ENCODE measurements around the gene FHAD1. TPM values are rescaled to one million over a fixed set of nuclear protein-coding genes. Genes with fewer than 3 reads are reported as not detected.

FHAD1 gene
- total and polyA plus RNA-seq, 11 donors, result 0.06 to 1.1 (median 0.12) TPM; not detected in 4

GRCh38 chr1:15321601-15322000 lies 74.6 kb downstream of the FHAD1 start:
- ATAC-seq (no peak), DNase-seq (no peak)
- Histone ChIP-seq H3K4me1 (peaks cover 0 to 11% (median 2%) of the 10 kb centered on the region in 12 donors), H3K27ac (no peak overlapping the region), H3K36me3 (no peaks in the 10 kb centered on the region), H3K4me3 (no peak overlapping the region), H3K9me3 (peaks cover 0 to 14% (median 4%) of the 10 kb centered on the region in 12 donors), H3K27me3 (no peaks in the 10 kb centered on the region)
- WGBS, 4 donors, result 81 to 86% (median 85%) methylated on average over 2 of the region's 2 CpGs
- no peak for TF ChIP-seq POLR2A (IDR thresholded peaks at IDR 0.05)
- TF ChIP-seq, protein P1, sequence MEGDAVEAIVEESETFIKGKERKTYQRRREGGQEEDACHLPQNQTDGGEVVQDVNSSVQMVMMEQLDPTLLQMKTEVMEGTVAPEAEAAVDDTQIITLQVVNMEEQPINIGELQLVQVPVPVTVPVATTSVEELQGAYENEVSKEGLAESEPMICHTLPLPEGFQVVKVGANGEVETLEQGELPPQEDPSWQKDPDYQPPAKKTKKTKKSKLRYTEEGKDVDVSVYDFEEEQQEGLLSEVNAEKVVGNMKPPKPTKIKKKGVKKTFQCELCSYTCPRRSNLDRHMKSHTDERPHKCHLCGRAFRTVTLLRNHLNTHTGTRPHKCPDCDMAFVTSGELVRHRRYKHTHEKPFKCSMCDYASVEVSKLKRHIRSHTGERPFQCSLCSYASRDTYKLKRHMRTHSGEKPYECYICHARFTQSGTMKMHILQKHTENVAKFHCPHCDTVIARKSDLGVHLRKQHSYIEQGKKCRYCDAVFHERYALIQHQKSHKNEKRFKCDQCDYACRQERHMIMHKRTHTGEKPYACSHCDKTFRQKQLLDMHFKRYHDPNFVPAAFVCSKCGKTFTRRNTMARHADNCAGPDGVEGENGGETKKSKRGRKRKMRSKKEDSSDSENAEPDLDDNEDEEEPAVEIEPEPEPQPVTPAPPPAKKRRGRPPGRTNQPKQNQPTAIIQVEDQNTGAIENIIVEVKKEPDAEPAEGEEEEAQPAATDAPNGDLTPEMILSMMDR (IDR thresholded peaks at IDR 0.05), result no peak
- intact Hi-C loops (cut with DNase I), result loop anchor here in 8 of 10 donors (5.0 to 10.0 kb wide), 3 partner anchors 181 to 203 kb away; partner anchors contain the start of genes CASP9 (in 1 of the 8) and DNAJC16 (in 1 of the 8)

DNA sequence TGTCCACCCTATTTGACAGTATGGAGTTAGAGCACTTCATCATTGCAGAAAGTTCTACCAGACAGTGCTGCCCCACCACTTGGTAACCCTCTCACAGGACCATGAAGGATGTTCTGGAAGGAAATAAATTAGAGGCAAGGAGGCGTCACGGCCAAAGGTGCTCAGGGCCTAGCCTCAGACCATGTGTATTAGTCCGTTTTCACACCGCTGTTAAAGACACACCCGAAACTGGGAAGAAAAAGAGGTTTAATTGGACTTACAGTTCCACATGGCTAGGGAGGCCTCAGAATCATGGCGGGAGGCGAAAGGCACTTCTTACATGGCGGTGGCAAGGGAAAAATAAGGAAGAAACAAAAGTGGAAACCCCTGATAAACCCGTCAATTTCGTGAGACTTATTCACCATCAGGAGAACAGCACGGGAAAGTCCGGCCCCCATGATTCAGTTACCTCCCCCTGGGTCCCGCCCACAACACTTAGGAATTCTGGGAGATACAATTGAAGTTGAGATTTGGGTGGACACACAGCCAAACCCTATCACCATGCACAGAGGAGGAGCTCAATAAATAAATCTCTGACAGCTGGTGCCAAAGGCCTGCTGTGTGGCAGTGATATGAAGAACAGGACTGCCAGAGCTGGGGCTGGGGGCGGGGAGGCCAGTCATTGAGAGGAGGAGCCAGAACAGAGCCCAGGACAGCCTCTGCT lies 75.8 kb downstream of the FHAD1 start:
- ATAC-seq (peak; percentile 77 to 83 (median 80)), DNase-seq (peak in 4 of 5 donors; percentile 45 to 67 (median 60))

DNA sequence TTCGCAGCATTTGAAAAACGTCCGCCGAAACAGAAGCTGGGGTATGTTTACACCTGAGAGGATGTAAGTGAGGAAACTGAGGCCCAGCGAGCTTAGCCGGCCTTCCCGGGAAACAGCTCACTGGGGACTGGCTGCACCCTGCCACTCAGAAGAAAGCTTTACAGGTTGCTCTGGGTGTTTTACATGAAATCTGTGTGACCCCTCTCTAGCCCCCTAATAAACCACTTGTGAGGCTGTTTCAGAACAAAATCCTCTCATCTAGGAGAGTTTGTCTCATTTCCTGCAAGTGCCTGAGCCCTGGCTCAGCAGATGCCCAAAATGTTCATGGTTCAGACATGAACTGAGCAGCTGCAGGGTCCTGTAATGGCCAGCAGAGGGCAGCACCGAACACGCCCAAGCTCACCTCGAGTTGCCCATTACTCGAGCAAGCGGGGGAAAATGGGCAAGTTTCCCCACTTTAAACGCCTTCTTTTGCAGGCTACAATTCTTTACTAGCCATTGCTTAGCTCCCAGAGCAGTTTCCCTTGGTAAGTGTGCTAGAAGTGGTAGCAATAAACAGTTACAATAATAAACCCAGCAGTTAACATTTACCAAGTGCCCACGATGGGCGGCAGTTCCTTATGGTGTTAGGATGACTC lies 76.4 kb downstream of the FHAD1 start:
- intact Hi-C loops (cut with DNase I), result loop anchor here in 9 of 10 donors (1.0 to 10.0 kb wide), 5 partner anchors 107 to 201 kb away; partner anchors contain the start of genes CASP9 (in 1 of the 9) and DNAJC16 (in 1 of the 9)
- no peaks in the 10 kb centered on the region for H3K36me3 ChIP-seq
- peaks cover 0 to 20% (median 8%) of the 10 kb centered on the region in 12 donors for H3K4me1 ChIP-seq
- TF ChIP-seq POLR2A (IDR thresholded peaks at IDR 0.05), result no peak
- TF ChIP-seq, protein P1 (IDR thresholded peaks at IDR 0.05), result peak; percentile 95 to 99 (median 98)
- peak overlapping the region in 6 of 12 donors; percentile 13 to 57 (median 36) for H3K27ac ChIP-seq
- no peaks in the 10 kb centered on the region for H3K27me3 ChIP-seq
- H3K4me3 ChIP-seq, result peak overlapping the region in 1 of 12 donors; percentile 2
- H3K9me3 ChIP-seq, result peaks cover 0 to 14% (median 4%) of the 10 kb centered on the region in 12 donors
- DNase-seq (peak; percentile 65 to 78 (median 77)), ATAC-seq (peak; percentile 79 to 90 (median 86))
- WGBS, 4 donors, result 38 to 41% (median 40%) methylated on average over 15 of the region's 15 CpGs

More for the DNA sequence above, 75.8 kb downstream of the FHAD1 start:
- Histone ChIP-seq H3K27ac (peak overlapping the region in 5 of 12 donors; percentile 13 to 57 (median 37)), H3K4me1 (peaks cover 0 to 15% (median 2%) of the 10 kb centered on the region in 12 donors), H3K4me3 (peak overlapping the region in 1 of 12 donors; percentile 2), H3K36me3 (no peaks in the 10 kb centered on the region), H3K27me3 (no peaks in the 10 kb centered on the region), H3K9me3 (peaks cover 0 to 14% (median 4%) of the 10 kb centered on the region in 12 donors)
- TF ChIP-seq, protein P1 (IDR thresholded peaks at IDR 0.05), result no peak
- TF ChIP-seq POLR2A (IDR thresholded peaks at IDR 0.05), result no peak
- intact Hi-C loops (cut with DNase I), result loop anchor here in 9 of 10 donors (1.0 to 10.0 kb wide), 5 partner anchors 108 to 202 kb away; partner anchors contain the start of genes CASP9 (in 1 of the 9) and DNAJC16 (in 1 of the 9)
- WGBS, 4 donors, result 74 to 82% (median 78%) methylated on average over 14 of the region's 14 CpGs
